WTC11 (cell line): ENCODE measurements around the gene PDGFRA. TPM values are rescaled to one million over a fixed set of nuclear protein-coding genes. Genes with fewer than 3 reads are reported as not detected.

Source experiments
- ATAC-seq: fragments of 200-7000 bp; cut with Tn5 transposase; 2 replicates; pipeline ENCODE4 v1.10.0; 2021; ENCODE audit warnings: mild to moderate bottlenecking, moderate library complexity
- CTCF ChIA-PET: fragments of 300-600 bp; sonication (Branson Sonifier 250); formaldehyde crosslinking; loops from one replicate; lab custom pipeline; 2021; ENCODE audit warnings: antibody characterized with exemption; lab: Charles Lee
- POLR2A ChIA-PET: fragments of 350-600 bp; sonication (Branson Sonifier 250); formaldehyde crosslinking; loops from one replicate; lab custom pipeline; 2021; ENCODE audit warnings: antibody characterized with exemption; lab: Charles Lee
- DNase-seq: peaks from one replicate; pipeline ENCODE4 v3.0.0; 2021; ENCODE audit warnings: low spot score
- H3K27ac Mint-ChIP-seq: 2 replicates; pipeline ENCODE4 v1.8.0; 2021; ENCODE audit warnings: mixed read lengths
- H3K27me3 Mint-ChIP-seq: 2 replicates; pipeline ENCODE4 v1.8.0; 2021; ENCODE audit warnings: low read depth, mild to moderate bottlenecking, moderate library complexity, mixed read lengths
- H3K36me3 Mint-ChIP-seq: 2 replicates; pipeline ENCODE4 v1.8.0; 2021; ENCODE audit warnings: mixed read lengths
- H3K4me1 Mint-ChIP-seq: 2 replicates; pipeline ENCODE4 v1.8.0; 2022; ENCODE audit warnings: mixed read lengths
- H3K4me3 Mint-ChIP-seq: 2 replicates; pipeline ENCODE4 v1.8.0; 2021; ENCODE audit warnings: mild to moderate bottlenecking, moderate library complexity, mixed read lengths
- H3K9me3 Mint-ChIP-seq: 2 replicates; pipeline ENCODE4 v1.8.0; 2021; ENCODE audit warnings: mixed read lengths
- CREB1 ChIP-seq: sonication (generic); formaldehyde crosslinking; IDR thresholded peaks from 2 replicates; pipeline ENCODE4 v1.8.0; 2023; ENCODE audit warnings: mild to moderate bottlenecking, missing genetic modification reagents
- CTCF ChIP-seq: fragments of 200-600 bp; IDR thresholded peaks from 2 replicates; pipeline ENCODE4 v1.8.0; 2022; ENCODE audit warnings: antibody characterized with exemption
- GTF2I ChIP-seq: fragments of 250-450 bp; sonication (Bioruptor Pico); conservative IDR thresholded peaks from 2 replicates; pipeline ENCODE4 v1.4.0; 2021; ENCODE audit warnings: mild to moderate bottlenecking
- JAZF1 ChIP-seq: fragments of 250-450 bp; sonication (Bioruptor Pico); IDR thresholded peaks from 2 replicates; pipeline ENCODE4 v1.9.0; 2021; ENCODE audit warnings: moderate library complexity, mild to moderate bottlenecking, inconsistent platforms
- KAT7 ChIP-seq: sonication (generic); formaldehyde crosslinking; IDR thresholded peaks from 2 replicates; pipeline ENCODE4 v1.8.1; 2023; ENCODE audit warnings: missing genetic modification reagents, mild to moderate bottlenecking, borderline replicate concordance
- MAX ChIP-seq: sonication (generic); formaldehyde crosslinking; IDR thresholded peaks from 2 replicates; pipeline ENCODE4 v1.8.0; 2022; ENCODE audit warnings: mild to moderate bottlenecking, missing genetic modification reagents
- MYBL2 ChIP-seq: sonication (generic); formaldehyde crosslinking; IDR thresholded peaks from 2 replicates; pipeline ENCODE4 v1.8.1; 2023; ENCODE audit warnings: mild to moderate bottlenecking, moderate library complexity, missing genetic modification reagents
- NR1H2 ChIP-seq: sonication (generic); formaldehyde crosslinking; IDR thresholded peaks from 2 replicates; pipeline ENCODE4 v1.9.0; 2021; ENCODE audit warnings: mild to moderate bottlenecking, moderate library complexity, missing genetic modification reagents
- OVOL2 ChIP-seq: fragments of 250-450 bp; sonication (Bioruptor Pico); IDR thresholded peaks from 2 replicates; pipeline ENCODE4 v1.9.0; 2021; ENCODE audit warnings: mild to moderate bottlenecking, borderline replicate concordance
- RORB ChIP-seq: fragments of 250-450 bp; sonication (Bioruptor Pico); IDR thresholded peaks from 2 replicates; pipeline ENCODE4 v1.9.0; 2021; ENCODE audit warnings: mild to moderate bottlenecking
- SMAD4 ChIP-seq: sonication (generic); formaldehyde crosslinking; IDR thresholded peaks from 2 replicates; pipeline ENCODE4 v1.8.0; 2022; ENCODE audit warnings: mild to moderate bottlenecking, missing genetic modification reagents
- SOX15 ChIP-seq: fragments of 250-450 bp; sonication (Bioruptor Pico); IDR thresholded peaks from 2 replicates; pipeline ENCODE4 v1.9.0; 2021; ENCODE audit warnings: mild to moderate bottlenecking
- SP1 ChIP-seq: sonication (generic); formaldehyde crosslinking; conservative IDR thresholded peaks from 2 replicates; pipeline ENCODE4 v1.8.1; 2022; ENCODE audit warnings: missing genetic modification reagents
- ZNF121 ChIP-seq: sonication (generic); formaldehyde crosslinking; IDR thresholded peaks from 2 replicates; pipeline ENCODE4 v1.8.0; 2023; ENCODE audit warnings: missing genetic modification reagents
- ZNF138 ChIP-seq: sonication (generic); formaldehyde crosslinking; conservative IDR thresholded peaks from 2 replicates; pipeline ENCODE4 v1.8.1; 2022; ENCODE audit warnings: mild to moderate bottlenecking, moderate library complexity, missing genetic modification reagents
- ZNF219 ChIP-seq: sonication (generic); formaldehyde crosslinking; IDR thresholded peaks from 2 replicates; pipeline ENCODE4 v1.8.0; 2023; ENCODE audit warnings: missing genetic modification reagents, mild to moderate bottlenecking, borderline replicate concordance
- ZNF317 ChIP-seq: sonication (generic); formaldehyde crosslinking; IDR thresholded peaks from 2 replicates; pipeline ENCODE4 v1.8.1; 2023; ENCODE audit warnings: low read depth, mild to moderate bottlenecking, moderate library complexity, missing genetic modification reagents, borderline replicate concordance
- ZSCAN18 ChIP-seq: fragments of 250-450 bp; sonication (Bioruptor Pico); IDR thresholded peaks from 2 replicates; pipeline ENCODE4 v2.1.2; 2022; ENCODE audit warnings: mild to moderate bottlenecking, moderate library complexity
- total RNA-seq: library from RNA; stranded (reverse); gene quantifications from 3 replicates; pipeline ENCODE4 v1.2.3, GENCODE V29; 2021
- TF ChIP-seq, protein P1 (sequence below): sonication (generic); formaldehyde crosslinking; IDR thresholded peaks from 2 replicates; pipeline ENCODE4 v1.8.0; 2022; ENCODE audit warnings: mild to moderate bottlenecking, missing genetic modification reagents
- TF ChIP-seq, protein P2 (sequence below): fragments of 250-450 bp; sonication (Bioruptor Pico); conservative IDR thresholded peaks from 2 replicates; pipeline ENCODE4 v1.9.0; 2021; ENCODE audit warnings: mild to moderate bottlenecking

PDGFRA gene
- total RNA-seq, 1 experiment from 2014 or later = 3.3 TPM

GRCh38 chr4:54282837-54283236 lies 53.7 kb downstream of the PDGFRA start (continued):
- no peak for TF ChIP-seq ZSCAN18 (CRISPR knock-in tag)

GRCh38 chr4:54289316-54289715 lies 60.2 kb downstream of the PDGFRA start:
- CTCF ChIA-PET = no interaction called here

DNA sequence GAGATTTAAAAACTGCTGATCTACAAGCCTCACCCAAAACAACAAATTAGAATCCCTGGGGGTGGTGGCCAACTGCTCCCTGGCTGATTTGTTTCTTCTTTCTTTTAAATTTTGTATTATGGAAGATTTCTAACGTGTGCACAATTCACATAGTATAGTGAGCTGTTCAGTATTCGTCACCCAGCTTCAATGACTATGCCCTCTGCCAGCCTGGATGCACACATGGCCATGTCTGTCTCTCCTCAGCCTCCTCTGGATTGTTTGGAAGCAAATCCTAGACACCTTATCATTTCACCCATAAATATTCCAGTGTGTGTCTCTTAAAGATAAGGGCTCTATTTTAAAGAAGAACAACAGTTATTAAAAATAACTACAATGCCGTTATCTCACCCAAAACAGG lies 61.9 kb downstream of the PDGFRA start:
- H3K27me3 Mint-ChIP-seq = no peaks in the 10 kb centered on the region; the same call in 1 of the 2 replicates
- H3K36me3 Mint-ChIP-seq = peaks cover under 1% of the 10 kb centered on the region; the same call in 1 of the 2 replicates
- peaks cover 12% of the 10 kb centered on the region; the same call in 1 of the 2 replicates for H3K9me3 Mint-ChIP-seq
- no peak for TF ChIP-seq CREB1
- CTCF ChIA-PET = no interaction called here
- no peak for DNase-seq
- no peak overlapping the region for H3K4me3 Mint-ChIP-seq
- H3K27ac Mint-ChIP-seq = no peak overlapping the region
- no peaks in the 10 kb centered on the region for H3K4me1 Mint-ChIP-seq
- ATAC-seq = no peak
- POLR2A ChIA-PET = no interaction called here

More at GRCh38 chr4:54289316-54289715, 60.2 kb downstream of the PDGFRA start:
- no peak overlapping the region for H3K4me3 Mint-ChIP-seq
- POLR2A ChIA-PET = no interaction called here
- H3K4me1 Mint-ChIP-seq = no peaks in the 10 kb centered on the region
- H3K27ac Mint-ChIP-seq = no peak overlapping the region
- peaks cover 4% of the 10 kb centered on the region; the same call in 1 of the 2 replicates for H3K27me3 Mint-ChIP-seq
- no peak for DNase-seq
- no peak for ATAC-seq
- TF ChIP-seq SOX15 (no peak), ZNF219 (CRISPR knock-in tag) (no peak), KAT7 (CRISPR knock-in tag) (no peak), ZNF317 (CRISPR knock-in tag) (no peak), NR1H2 (no peak), GTF2I (no peak), SMAD4 (CRISPR knock-in tag) (no peak), SP1 (CRISPR knock-in tag) (no peak), MYBL2 (CRISPR knock-in tag) (no peak), CTCF (no peak), JAZF1 (no peak), MAX (no peak), OVOL2 (CRISPR knock-in tag) (no peak), RORB (CRISPR knock-in tag) (no peak), ZNF121 (no peak), ZNF138 (no peak)
- TF ChIP-seq, protein P1, sequence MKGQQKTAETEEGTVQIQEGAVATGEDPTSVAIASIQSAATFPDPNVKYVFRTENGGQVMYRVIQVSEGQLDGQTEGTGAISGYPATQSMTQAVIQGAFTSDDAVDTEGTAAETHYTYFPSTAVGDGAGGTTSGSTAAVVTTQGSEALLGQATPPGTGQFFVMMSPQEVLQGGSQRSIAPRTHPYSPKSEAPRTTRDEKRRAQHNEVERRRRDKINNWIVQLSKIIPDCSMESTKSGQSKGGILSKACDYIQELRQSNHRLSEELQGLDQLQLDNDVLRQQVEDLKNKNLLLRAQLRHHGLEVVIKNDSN (CRISPR knock-in tag) = no peak
- TF ChIP-seq, protein P2, sequence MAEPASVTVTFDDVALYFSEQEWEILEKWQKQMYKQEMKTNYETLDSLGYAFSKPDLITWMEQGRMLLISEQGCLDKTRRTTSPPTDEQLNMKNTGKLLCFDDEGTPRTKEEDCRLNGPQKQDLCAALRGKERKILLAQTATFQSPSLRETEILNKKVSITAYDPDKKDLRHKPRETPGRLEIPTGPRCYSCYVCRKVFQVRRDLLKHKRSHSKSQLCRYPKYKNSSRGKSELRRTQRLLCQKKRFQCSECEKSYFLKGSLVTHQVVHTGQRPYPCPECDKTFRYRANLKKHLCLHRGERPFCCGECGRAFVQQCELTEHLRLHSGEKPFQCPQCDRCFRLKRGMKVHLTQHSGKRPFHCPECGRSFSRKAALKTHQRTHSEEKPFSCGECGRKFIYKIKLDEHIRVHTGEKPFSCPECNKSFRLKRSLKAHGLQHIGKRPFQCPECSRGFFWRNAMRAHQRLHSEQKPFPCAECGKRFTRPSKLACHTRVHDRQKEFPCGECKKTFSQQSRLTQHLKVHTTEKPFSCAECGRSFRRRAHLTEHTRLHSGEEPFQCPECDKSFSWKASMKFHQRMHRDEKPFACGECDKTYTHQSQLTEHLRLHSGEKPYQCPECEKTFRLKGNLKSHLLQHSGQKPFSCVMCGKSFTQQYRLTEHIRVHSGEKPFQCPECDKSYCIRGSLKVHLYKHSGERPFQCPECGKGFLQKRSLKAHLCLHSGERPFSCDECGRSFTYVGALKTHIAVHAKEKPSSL (CRISPR knock-in tag) = no peak
- H3K9me3 Mint-ChIP-seq = peaks cover 19% of the 10 kb centered on the region
- peaks cover 6% of the 10 kb centered on the region for H3K36me3 Mint-ChIP-seq
